ENCODE results near the gene SMPD4.
"Not testable (repeated sequence)": the region's sequence is repeated elsewhere in the genome, so short reads cannot be mapped to it uniquely, and the experiment has no call there.

GRCh38 chr2:130152136-130152815 lies 29.1 kb downstream of the SMPD4 start:
- TF ChIP-seq CTCF (IDR thresholded peaks at IDR 0.05; ENCODE audit: low read length); EZH2 (IDR thresholded peaks at IDR 0.05; ENCODE audit: borderline replicate concordance, low read length): not testable (repeated sequence)
